GM20000 (cell line): ENCODE results near the gene ATXN2.

ENCODE experiments used
- DNase-seq: peaks from one replicate; pipeline ENCODE4 v3.0.0; 2012; ENCODE audit warnings: low spot score
- CTCF ChIP-seq: IDR thresholded peaks from 2 replicates; pipeline ENCODE4 v1.5.1; 2012; ENCODE audit warnings: mild to moderate bottlenecking, control low read depth; ENCODE audit errors: extremely low read depth, missing control alignments

Gene ATXN2

GRCh38 chr12:111435661-111436201 lies 163.4 kb downstream of the ATXN2 start:
- no peak for DNase-seq
- no peak for TF ChIP-seq CTCF

- peak; percentile 65 for DNase-seq
- TF ChIP-seq CTCF: no peak
Observed at GRCh38 chr12:111434680-111435338, 164.3 kb downstream of the ATXN2 start.

GRCh38 chr12:111434049-111434448 lies 165.1 kb downstream of the ATXN2 start:
- TF ChIP-seq CTCF: no peak
- DNase-seq: no peak

- DNase-seq: no peak
- TF ChIP-seq CTCF: no peak
Observed at GRCh38 chr12:111431772-111432171, 167.3 kb downstream of the ATXN2 start.

- DNase-seq: peak; percentile 68
- no peak for TF ChIP-seq CTCF
Observed at GRCh38 chr12:111430433-111431353, 168.4 kb downstream of the ATXN2 start.

GRCh38 chr12:111429828-111430432 lies 169.2 kb downstream of the ATXN2 start:
- DNase-seq: no peak
- no peak for TF ChIP-seq CTCF
